T-helper 2 cell treated with Interferon-gamma antibody and Interleukin-4, amounts not matched to agents 100 ng/mL and 5 ng/mL, for 36 hours (primary cell): ENCODE results near the gene MICAL2. TPM values are rescaled to one million over a fixed set of nuclear protein-coding genes. Genes with fewer than 3 reads are reported as not detected.

Source experiments
- intact Hi-C: fragments of 100-400 bp; cut with micrococcal nuclease; formaldehyde crosslinking; loops from one replicate; pipeline ENCODE4 v1.15.1; 2023
- total RNA-seq: library from RNA; stranded (reverse); gene quantifications from 2 replicates; pipeline ENCODE4 v1.2.3, GENCODE V29; 2022

The MICAL2 gene
- total RNA-seq, 1 donor from 2014 or later = 95.7 TPM

DNA sequence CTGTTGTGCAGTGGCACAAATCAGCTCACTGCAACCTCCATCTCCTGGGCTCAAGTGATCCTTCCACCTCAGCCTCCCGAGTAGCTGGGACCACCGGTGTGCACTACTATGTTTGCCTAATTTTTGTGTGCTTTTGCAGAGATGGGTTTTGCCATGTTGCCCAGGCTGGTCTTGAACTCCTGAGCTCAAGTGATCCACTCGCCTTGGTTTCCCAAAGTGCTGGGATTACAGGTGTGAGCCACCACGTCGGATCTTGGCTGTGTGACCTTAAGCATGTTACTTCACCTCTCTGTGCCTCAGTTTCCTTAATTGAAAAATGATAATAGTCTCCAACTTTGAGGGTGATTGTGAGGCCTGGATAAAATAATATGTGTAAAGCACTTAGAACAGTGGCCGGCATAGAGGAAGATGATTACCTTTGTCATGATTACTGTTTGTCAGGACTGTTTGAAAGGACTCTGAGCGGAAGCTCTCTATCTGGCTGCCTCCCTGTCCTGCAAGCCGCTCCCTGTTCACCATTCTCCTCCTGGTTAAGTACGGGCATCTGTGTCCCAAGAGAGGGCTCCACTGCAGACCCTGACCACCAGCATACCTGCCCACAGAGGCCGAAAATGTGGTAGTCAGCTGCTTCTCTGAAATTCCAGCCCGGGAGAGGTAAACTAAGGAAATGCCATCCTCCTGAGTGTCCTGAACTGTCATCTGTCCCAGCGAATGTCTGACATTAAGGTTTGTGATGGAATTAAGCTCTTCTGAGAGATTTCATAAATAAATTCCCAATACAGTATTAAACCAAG lies 73.6 kb downstream of the MICAL2 start:
- intact Hi-C loops = no loop called here

DNA sequence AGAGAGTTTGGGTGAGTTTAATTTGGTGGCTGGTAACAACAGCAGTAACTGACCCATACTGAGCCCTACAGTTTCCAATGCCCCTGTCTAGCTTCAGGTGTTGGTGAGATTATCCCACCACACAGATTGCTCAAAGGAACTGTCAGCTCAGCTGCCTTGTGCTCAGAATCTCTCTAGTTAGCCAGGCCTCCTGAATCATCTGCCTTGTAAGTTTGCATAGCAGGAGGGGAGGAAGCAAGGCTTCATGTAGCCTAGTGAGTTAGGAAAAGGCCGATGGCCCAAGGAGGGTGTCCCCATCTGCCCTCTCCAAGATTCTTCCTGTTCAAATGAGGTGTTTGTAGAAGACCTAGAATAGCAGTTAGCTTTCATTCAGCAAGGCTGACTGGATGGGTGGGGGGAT lies 74.3 kb downstream of the MICAL2 start:
- intact Hi-C loops = no loop called here

DNA sequence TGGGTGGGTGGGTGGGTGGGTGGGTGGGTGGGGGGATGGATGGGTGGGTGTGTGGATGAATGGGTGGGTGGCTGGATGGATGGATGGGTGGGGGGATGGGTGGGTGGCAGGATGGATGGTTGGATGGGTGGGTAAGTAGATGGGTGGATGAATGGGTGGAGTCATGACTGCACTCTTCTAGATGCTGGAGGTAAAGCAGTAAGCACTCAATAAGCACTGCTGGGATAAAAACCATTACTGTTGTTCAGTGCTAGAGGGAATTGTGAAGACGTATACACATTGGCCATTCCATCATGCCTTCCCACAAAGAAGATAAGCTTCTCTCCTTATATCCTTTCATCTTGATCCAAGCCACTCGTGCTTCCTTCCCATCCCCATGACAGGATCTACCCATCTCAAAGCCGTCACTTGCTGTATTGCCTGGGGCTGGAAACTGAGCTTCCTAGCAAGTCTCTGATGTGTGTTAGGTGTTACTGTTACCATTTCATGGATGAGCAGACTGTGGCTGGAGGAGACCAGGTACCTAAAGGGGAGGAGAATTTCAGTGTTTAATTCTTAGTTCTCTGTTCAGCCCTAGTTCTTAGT lies 74.8 kb downstream of the MICAL2 start:
- intact Hi-C loops = no loop called here

DNA sequence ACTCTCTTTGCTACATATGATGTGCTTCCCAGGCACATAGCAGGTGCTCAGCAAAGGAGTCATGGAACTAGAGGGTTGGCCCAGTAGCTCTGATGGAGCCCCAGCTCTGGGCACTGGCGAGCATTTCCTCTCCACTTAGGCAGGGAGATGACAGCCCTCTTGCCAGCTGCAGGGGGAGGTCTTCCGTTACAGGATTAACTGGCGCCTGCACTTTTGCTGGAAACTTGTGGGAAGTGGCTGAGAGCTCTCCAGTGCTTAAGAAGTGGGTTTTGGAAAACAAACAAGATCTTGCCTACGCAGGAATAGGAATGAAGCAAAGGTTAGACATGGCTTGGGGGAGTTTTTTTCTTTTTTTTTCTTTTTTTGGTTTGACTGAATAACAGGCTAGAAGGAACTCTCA lies 75.5 kb downstream of the MICAL2 start:
- intact Hi-C loops = no loop called here

DNA sequence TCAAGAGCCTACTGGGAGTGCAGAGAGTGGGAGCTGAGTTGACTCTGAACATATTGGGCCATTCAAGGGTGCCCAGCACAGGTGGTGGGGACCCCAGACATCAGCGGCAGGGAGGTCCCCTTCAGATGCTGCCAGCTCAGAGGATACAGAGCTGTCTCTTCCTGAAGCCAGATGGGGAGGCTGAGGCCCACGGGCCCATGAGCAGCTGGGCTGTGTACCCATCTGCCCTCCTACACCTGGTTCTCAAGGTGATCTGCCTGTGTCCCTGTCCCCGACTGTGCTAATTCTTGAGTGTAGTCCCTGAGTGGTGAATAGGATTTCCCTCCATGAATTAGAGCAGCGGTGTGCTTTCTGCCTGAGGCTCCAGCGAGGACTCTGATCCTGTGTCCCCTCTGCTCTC lies 76.3 kb downstream of the MICAL2 start:
- intact Hi-C loops = no loop called here

DNA sequence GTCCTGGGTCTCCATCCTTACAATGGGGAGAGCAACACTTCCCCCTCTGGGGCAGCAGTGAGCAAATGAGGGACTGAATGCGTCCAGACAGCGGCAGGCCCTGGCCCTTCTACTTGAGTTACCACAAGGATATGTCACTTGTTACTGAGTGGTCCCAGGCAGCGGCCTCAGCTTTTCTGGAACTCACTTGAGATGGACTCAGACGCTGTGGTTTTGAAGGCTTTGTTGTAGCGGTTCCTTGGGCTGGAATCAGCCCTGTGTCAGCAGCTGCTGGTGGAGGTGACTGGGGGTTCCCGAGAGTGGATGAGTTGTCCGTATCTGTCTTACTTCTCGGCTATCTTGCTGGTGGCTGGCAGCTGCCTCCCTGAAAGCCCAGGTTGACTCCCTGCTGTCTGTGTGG lies 77.0 kb downstream of the MICAL2 start:
- intact Hi-C loops = no loop called here

DNA sequence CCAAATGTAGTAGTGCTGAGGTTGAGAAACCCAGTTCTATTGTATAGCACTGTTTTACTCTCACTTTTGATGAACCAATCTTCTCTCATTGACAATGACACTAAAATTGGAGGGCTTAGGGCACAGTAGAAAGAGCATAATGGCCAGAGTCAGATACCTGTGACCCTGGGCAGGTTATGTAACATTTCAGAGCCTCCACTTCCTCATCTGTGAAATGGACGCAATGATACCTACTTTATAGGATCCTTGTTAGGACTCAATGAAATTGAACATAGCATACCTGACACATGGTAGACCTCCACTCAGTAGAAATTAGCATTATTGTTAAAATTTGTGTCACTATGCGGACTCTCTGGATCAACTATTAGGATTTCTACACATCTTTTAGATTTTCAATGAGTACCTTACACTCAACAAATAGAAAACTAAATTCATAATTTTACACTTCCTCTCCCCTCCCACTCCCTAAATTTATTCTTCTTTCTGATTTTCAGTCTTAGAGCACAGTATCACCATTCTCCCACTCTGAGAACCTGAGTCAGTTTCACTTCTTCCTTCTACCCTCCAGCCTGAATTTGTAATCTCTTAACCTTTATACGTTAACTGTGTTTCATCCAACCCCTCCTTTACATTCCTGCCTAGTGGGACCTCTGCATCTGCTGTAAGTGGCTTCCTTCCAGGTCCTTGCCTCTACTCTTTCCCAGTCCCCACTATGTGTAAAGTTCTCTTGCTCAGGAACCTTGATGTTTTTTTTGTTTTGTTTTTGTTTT lies 78.3 kb downstream of the MICAL2 start:
- intact Hi-C loops = loop anchor here (1.0 to 2.0 kb wide), 2 partner anchors 8 to 14 kb away; no protein-coding TSS in a partner anchor

DNA sequence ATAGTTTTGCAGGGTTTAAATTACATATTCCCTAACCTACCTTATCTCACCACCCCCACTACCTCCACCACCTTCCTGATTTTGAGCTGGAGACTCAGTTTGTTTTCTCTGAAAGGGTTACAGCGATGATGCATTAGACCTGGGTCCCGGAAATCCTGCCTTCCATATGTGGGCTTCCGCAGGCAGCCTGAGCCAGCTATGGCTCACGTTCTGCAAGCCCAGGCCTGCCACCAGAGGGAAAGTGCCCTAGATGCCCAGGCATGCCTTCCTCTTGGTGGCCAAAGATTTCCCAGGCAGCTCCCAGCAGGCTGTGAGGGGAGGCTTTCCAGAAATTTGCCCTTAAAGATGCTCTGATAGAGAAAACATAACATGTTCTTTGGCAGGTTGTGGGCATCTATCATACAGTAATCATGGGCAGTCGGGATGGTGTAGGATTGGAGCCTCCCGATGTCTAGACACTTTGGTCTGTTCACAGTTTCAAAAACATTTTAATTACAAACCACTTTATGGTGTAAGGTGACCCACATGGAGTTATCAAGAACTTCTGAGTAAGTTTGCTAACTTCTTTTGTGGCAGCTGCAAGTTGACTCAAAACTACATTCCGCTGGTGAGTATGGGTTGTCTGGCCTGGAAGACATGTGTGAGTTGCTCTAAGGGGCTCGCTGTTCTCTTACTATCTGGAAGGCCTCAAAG lies 79.3 kb downstream of the MICAL2 start:
- intact Hi-C loops = loop anchor here (2.0 to 10.0 kb wide), 2 partner anchors 15 to 345 kb away; partner anchors contain the start of gene USP47

DNA sequence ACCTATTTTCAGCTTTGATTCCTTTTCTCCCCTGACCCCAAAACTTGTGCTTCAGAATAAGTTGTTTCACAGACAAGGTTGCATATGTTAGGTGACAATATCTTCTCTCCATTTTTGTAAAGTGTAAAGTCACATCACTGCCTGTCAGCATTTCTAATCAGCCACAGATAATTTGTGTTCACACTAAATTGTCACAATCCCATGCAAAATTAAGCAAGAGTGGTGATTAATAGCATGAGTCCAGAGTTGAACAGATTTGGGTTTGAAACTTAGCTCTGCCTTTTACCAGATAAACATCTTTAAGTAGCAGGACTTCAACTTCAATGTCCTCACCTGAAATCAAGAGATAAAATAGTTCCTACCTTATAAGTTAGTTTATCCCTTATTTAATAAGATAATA lies 80.1 kb downstream of the MICAL2 start:
- intact Hi-C loops = loop anchor here (10.0 kb wide), 1 partner anchor 346 kb away; the partner anchor contains the start of gene USP47

DNA sequence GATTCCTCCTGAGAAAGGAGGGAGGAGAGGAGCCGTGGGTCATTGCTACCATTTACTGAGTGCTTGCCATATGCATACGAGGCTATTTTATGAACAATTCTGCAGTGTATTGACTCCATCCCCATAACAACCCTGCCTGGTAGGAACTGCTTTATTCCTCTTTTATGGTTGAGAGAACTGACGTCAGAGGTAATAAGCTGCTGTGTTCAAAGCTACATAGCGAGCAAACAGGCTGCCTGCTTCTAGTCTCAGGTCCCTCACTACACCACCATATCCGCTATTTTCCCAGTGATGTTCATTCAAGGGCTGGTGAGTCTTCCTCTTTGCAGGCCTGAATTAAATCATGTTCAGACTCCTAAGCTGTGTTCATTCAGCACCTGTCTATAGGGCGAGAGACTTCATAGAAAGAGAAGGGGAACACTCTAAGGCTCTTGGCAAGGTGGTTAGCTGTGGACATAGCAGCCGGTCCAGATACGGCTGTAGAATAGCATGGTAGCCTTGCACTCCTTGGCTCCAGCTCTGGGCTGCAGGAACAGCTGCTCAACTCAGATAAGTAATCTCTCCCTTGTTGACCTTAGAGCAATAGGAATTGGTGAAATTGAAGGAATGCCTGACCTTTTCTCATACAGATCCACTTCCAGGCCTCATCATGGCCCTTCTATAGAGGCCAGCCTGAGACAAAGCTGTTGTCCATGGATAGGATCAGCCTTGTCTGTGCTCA lies 82.6 kb downstream of the MICAL2 start:
- intact Hi-C loops = loop anchor here (10.0 kb wide), 1 partner anchor 348 kb away; the partner anchor contains the start of gene USP47

DNA sequence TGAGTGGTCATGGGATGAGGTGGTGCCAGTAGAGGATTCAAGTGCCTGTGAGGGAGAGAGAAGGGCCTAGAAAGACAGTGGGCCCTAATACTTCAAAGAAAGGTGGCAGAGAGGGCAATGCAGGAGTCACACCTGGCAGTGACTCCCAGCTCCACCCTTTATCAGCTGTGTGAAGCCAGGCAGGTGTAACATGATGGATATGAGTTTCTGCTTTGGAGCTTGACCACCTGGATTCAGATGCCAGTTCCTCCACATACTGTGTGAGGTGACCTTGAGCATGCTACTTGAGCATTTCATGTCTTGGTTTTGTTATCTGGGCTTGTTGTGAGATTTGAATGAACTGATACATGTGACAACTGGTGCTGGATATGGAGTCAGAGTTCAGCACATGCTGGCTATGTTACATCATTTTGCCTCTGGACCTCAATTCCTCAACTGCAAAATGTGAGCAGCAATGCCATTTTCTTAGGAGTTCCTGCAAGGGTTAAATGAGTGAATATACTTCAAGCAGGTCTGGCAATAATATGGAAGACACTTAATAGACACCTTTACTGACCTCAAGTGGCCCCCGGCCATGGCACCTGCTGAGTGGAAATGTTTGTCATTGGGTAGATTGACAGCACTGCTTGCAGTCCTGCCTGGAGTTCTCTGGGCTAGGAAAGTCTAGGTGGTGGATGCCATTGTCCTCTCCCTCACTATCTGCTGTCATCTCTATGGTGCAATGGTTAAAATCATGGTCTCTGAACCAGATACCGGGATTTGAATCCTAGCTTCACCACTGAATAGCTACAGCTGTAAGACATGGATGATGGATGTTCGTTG lies 83.3 kb downstream of the MICAL2 start:
- intact Hi-C loops = loop anchor here (10.0 kb wide), 1 partner anchor 349 kb away; the partner anchor contains the start of gene USP47

DNA sequence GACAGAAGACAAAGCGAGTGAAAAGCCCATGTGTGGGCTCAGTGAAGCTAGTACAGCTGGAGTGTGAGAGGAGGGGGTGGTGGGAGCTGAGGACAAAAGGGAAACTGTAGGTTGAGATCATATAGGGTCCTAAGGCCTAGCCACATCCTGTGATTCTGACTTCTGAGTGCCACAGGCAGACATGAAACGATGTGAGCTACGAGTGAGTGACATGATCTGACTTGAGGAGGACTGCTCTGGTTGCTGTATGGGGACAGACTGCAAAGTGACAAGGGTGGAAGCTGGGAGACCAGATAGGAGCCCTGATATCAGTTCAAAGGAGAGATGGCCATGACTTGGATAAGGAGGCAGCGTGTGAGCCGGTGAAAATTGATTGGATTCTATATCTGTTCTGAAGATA lies 85.4 kb downstream of the MICAL2 start:
- intact Hi-C loops = loop anchor here (1.0 to 10.0 kb wide), 6 partner anchors 7 to 351 kb away; partner anchors contain the start of gene USP47

DNA sequence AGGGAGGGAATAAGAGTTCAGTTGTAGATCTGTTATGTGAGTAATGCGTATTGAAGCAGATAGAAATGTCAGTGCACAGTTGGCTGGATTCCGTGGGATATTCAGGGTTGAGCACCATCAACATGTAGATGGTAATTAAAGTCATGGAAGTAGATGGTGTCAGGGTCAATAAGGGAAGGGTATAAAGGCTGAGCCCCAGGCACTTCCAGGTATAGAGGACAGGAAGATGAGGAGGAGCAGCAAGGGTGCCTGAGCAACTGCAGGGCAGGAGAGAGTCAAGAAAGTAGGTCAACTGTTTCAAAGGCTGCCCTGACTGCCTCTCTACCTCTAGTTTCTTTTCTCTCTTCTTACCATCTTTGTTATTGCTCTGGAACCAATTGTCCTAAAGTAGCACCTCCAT lies 85.9 kb downstream of the MICAL2 start:
- intact Hi-C loops = loop anchor here (1.0 to 10.0 kb wide), 3 partner anchors 8 to 352 kb away; partner anchors contain the start of gene USP47

DNA sequence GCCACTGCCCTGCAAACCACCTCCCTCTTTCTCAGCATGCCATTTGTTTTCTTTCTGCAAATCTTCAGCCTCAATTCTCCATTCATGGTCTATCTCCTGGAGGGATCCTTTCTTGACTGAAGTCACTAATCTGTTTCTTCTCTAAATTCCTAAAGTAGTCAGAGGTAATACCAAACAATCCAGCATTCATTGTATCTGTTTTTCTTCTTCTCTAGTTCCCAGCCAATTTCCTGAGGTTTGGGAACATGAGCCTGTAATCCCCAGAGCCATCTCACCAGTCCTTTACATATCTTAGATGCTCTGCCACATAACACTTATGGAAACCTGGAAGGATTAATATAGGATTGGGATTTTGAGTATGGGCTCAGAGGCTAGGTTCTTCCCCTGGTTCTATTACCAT lies 86.5 kb downstream of the MICAL2 start:
- intact Hi-C loops = loop anchor here (1.0 to 10.0 kb wide), 3 partner anchors 9 to 352 kb away; partner anchors contain the start of gene USP47

DNA sequence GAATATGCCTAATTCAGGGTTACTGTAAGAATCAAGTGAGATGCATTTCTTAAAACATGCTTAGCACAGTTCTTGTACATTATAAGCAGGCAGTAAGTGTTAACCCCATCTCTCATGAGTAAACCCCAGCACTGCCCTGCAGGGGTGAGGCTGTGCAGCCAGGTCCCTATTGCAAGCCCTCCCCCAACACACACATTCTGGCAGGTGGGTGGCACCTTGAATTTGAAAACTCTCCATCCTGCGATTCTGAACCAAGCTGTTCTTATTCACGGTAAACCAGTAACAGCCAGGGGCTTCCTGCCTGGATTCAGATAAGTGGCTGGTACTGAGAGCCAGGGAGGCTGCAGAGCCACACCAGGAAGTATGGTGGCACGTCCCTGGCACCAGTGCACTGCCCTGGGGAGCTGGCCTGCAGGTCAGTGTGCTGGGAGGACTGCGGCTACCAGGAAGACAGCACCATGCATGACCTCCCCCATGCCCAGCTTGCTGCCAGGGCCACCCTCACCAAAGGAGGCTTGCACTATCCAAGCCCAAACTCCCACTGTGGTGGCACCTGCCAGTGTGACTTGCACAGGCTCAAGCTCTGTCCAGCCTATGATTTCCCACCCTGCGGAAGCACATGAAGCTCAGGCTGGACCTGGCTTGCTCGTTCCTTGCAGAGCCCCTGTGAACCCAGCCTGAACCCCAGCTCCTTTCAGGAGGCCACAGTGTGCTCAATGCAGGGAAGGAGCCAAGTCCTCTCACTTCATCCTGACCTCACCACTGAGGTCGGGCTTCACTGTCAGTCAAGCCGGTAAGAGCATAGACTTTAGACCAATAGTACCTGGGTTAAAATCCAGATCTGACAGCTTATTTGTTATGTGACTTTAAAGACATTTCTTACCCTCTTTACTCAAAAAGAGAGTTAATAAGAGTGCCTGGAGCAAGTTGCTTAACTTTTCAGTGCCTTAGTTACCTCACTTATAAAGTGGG lies 88.1 kb downstream of the MICAL2 start:
- intact Hi-C loops = loop anchor here (5.0 to 10.0 kb wide), 2 partner anchors 41 to 354 kb away; partner anchors contain the start of gene USP47

DNA sequence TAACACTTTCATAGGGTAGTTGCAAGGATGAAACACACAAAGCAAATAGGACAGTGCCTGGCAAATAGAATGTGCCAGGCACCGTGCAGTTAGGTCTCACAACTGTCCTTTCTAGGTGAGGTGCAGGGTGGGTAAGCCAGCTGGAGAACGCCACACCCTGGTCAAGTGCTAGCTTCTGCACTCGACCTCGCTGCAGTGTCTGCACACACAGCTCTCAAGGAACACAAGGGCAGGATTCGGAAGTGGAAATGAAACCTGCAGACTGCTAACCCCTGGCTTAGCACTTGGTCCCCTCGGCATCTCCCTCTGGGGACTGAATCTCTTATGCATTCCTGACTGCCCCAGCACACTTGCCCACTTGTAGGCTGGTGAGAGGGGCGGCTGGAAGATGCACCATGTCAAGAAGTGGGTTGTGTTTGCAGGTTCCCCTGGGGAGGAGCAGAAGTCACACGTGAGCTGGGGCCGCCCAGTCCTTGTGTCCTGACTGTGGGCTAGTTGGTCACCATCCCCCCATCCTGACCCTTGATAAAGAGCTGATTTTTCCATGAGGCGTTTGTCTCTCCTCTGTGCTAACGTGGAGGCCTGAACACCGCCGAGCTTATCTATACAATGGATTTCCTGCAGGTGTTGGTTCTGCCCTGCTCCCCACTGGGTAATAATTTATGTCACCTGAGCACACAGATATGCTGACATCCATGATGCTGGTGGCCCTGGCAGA lies 89.0 kb downstream of the MICAL2 start:
- intact Hi-C loops = loop anchor here (5.0 to 10.0 kb wide), 2 partner anchors 42 to 355 kb away; partner anchors contain the start of gene USP47

DNA sequence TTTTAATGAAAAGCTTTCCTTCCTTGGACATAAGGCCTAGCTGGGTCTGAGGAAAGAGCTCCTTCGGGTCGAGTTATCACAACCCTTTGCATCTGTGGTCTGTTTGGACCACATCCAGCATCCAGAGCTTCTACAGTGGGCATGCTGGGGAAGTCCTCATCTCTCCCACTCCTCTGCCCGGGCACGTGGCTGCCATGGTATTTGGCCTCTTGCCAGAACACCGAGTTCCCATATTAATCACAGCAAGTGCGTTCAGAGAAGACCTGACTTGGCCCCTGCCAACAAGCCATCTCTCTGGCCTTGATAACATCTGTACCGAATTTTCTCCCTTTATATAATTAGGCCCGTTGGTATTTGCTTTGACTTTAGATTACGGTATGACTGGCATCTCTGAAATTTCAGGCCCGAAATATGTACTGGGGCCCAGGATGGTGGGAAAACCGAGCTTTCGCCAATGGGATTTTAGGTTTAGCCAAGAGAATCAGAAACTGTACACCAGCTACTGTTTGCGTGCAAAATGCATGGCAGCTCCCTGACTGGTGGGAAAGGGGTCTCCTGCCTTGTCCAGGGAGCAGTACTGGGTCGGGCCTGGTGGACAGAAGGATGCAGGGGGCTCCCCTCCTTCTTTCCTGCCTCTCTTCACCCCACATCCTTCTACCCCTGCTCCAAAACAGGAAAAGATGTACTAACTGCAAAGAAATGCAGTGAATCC lies 90.0 kb downstream of the MICAL2 start:
- intact Hi-C loops = no loop called here
